GM10266 (cell line): ENCODE results near the gene GGCT.

ENCODE experiments used
- DNase-seq: peaks from one replicate; pipeline ENCODE4 v3.0.0; 2012; ENCODE audit errors: extremely low spot score
- TF ChIP-seq, protein P1 (sequence below): IDR thresholded peaks from 2 replicates; pipeline ENCODE4 v1.5.1; 2012; ENCODE audit warnings: mild to moderate bottlenecking, low read depth; ENCODE audit not compliant: control insufficient read depth, insufficient read depth; ENCODE audit errors: missing control alignments

GGCT gene

DNA sequence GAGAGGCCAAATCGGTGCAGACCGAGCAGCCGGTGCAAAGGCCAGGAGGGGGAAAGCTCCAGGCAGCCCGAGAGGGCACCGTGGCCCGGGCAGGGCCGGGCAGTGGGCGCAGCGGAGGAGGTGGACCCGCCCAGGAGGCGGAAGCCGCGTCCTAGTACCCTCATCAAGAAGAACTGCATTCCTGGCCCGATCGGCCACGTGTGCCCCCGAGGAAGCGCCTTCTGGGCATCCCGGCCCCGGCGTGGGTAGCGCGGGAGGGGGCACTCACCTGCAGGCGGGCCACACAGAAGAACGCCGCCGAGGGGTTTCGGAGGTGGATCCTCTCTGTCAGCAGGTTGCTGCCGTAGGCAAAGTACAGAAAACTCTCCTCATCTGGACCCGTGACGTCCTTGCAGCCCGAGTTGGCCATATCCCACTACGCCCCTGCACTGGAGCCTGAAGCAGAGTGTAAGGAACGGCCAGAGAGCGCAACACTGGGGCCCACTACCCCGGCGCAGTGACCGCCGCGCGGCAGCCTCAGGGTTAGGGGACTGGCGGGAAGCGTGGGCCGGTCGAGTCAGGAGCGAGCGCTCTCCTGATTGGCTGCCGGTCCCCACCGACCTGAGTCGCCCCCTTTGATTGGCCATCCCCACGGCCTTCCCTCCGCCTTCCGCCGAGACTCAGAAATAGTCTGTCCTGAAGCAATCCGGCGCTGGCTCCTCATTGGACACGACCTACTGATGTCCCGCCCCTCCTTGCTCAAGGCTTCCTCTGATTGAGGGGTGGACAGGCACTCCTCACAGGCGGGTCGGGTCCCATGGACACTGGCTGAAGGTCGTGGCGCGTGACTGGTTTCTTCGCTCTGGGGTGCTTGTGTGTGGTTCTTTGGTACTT lies at the start of gene GGCT:
GGCT (minus strand) TSS at position 529 of the 873 bp plus-strand sequence; CDS start at position 409, 120 bp downstream.
- TF ChIP-seq, protein P1, sequence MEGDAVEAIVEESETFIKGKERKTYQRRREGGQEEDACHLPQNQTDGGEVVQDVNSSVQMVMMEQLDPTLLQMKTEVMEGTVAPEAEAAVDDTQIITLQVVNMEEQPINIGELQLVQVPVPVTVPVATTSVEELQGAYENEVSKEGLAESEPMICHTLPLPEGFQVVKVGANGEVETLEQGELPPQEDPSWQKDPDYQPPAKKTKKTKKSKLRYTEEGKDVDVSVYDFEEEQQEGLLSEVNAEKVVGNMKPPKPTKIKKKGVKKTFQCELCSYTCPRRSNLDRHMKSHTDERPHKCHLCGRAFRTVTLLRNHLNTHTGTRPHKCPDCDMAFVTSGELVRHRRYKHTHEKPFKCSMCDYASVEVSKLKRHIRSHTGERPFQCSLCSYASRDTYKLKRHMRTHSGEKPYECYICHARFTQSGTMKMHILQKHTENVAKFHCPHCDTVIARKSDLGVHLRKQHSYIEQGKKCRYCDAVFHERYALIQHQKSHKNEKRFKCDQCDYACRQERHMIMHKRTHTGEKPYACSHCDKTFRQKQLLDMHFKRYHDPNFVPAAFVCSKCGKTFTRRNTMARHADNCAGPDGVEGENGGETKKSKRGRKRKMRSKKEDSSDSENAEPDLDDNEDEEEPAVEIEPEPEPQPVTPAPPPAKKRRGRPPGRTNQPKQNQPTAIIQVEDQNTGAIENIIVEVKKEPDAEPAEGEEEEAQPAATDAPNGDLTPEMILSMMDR: no peak
- DNase-seq: peak; percentile 96

DNA sequence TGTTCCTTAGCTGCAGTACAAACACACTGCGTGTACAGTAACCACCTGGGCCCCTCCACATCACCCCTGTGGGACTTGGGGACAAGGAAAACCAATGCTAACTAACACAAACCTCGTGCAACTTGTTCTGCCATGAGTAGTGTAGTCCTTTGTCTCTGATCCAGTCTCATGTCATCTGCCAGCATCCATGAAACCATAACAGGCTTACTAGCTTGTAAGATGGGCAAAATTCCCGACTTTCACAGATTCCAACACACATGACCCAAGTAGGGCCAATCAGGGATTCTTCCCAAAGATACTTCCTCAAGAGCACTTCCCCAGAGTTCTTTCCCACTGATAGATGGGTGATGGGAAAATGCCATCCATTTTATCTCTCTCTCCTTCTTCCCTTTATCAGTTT lies 48.9 kb upstream of the GGCT start:
- TF ChIP-seq, protein P1: no peak
- no peak for DNase-seq

DNA sequence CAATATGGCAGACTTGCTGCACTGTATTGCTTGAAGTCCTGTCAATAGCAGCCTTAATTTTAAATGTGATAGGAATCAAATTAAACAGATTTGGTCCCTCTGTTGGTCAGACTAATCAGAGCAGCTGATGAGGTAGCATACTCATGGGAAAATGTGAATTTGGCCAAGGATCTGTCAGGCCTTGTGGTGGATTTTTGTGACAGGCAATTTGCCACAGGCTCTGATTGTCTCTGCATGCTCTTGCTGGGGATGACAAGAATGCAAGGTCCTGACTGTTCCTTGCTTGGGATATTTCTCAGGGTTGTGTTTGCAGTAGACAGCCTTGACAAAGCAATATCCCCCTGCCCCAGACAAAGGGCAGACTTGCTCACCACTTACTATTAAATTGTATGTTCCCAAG lies 48.5 kb upstream of the GGCT start:
- TF ChIP-seq, protein P1: no peak
- no peak for DNase-seq

DNA sequence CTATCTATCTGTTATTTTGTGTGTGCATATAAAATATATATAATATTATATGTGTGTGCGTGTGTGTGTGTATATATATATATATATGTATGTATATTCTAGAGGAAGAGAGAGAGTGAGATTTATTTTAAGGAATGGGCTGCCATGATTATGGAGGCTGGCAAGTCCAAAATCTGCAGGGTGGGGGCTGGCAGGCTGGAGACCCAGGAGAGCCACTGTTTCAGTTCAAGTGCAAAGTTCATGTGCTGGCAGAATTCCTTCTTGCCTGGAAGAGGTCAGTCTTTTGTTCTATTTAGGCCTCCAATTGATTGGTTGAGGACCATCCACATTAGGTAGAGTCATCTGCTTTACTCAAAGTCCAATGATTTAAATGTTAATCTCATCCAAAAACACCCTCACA lies 47.7 kb upstream of the GGCT start:
- DNase-seq: no peak
- TF ChIP-seq, protein P1: no peak

DNA sequence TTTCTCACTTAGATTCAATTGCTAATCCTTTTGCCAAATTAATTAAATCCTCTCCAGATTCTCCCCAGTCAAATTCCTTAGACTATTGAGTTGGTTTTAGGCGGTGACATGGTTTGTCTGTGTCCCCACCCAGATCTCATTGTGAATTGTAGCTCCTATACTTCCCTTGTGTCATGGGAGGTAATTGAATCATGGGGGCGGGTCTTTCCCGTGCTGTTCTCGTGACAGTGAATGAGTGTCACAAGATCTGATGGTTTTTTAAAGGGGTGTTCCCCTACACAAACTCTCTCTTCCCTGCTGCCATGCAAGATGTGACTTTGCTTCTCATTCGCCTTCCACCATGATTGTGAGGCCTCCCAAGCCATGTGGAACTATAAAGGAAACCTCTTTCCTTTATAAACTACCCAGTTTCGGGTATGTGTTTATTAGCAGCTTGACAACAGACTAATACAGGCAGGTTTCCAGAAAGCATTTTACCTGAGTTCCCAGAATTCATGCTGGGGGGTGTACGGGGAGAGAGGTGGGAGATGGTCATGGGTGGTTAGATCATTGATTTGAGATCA lies 45.4 kb upstream of the GGCT start:
- DNase-seq: no peak
- TF ChIP-seq, protein P1: no peak

DNA sequence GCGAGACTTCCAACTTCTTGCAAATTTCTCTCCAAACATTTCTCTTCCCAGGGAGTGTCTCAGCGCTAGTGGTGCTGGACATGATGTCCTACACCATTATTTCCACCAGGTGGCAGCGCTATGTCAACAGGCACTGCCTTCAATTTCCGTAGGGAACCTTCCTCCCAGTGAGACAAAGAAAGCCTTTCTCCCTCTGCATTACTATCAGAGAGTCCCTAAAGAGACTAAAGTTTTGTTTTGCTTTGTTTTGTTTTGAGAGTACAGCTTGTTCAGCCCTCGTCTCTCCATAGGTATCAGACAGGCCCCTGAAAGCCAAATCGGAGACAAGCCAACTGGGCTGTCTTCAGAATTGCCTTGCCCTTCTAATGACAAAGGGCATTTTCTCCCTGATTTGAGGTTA lies 44.2 kb upstream of the GGCT start:
- DNase-seq: peak; percentile 37
- TF ChIP-seq, protein P1: peak; percentile 64

DNA sequence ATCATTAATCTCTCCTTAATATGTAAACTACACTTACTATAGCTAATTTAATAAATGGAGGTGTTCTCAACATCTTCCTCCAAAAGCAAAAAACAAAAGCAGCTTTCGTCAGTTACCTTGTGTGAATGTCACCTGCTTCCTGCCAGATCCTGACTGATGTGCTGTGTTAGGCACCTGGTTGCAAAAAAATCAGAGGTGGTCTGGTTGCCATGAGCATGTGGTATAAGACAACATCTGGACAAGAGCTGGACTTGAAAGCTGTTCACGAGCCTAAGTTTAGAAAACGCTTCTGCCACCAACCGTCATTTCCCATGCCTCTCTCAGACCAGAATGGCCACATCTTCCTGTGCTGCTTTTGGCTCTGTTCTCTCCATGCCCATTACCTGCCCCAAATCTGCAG lies 42.0 kb upstream of the GGCT start:
- TF ChIP-seq, protein P1: no peak

More for the DNA sequence above, 42.0 kb upstream of the GGCT start:
- no peak for DNase-seq
